ENCODE data around the gene MINDY3.

MINDY3 gene

DNA sequence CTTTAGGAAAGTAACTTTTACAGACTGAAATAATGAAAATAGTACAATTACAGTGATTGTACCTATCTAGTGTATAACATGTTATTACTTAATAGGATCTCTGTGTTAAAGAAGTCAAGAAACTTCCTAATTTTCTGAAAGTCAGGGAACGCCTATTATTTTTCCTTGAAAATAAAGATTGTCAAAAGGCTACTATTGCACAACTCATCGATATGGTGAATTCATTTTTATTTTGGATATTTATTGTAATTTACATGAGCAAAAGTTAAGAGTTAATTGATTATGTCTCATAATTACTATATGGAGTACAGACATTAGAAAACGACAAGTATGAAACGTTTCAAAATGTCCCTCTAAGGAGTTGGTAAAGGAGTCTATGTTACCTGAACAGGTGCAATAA, 12.8 kb downstream of the MINDY3 start:
- ATAC-seq = no peak
- TF ChIP-seq ARNTL (CRISPR knock-in tag; IDR thresholded peaks at IDR 0.05; ENCODE audit: borderline replicate concordance, low read depth) = no peak
- no peak for TF ChIP-seq PPARA (CRISPR knock-in tag; IDR thresholded peaks at IDR 0.05; ENCODE audit: borderline replicate concordance)
- TF ChIP-seq RARB (CRISPR knock-in tag; IDR thresholded peaks at IDR 0.05) = no peak
- TF ChIP-seq, protein P1, sequence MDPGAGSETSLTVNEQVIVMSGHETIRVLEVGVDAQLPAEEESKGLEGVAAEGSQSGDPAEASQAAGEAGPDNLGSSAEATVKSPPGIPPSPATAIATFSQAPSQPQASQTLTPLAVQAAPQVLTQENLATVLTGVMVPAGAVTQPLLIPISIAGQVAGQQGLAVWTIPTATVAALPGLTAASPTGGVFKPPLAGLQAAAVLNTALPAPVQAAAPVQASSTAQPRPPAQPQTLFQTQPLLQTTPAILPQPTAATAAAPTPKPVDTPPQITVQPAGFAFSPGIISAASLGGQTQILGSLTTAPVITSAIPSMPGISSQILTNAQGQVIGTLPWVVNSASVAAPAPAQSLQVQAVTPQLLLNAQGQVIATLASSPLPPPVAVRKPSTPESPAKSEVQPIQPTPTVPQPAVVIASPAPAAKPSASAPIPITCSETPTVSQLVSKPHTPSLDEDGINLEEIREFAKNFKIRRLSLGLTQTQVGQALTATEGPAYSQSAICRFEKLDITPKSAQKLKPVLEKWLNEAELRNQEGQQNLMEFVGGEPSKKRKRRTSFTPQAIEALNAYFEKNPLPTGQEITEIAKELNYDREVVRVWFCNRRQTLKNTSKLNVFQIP (CRISPR knock-in tag; IDR thresholded peaks at IDR 0.05; ENCODE audit: borderline replicate concordance, low read depth) = no peak
- no peak for TF ChIP-seq ZFP3 (CRISPR knock-in tag; IDR thresholded peaks at IDR 0.05)
- TF ChIP-seq, protein P2, sequence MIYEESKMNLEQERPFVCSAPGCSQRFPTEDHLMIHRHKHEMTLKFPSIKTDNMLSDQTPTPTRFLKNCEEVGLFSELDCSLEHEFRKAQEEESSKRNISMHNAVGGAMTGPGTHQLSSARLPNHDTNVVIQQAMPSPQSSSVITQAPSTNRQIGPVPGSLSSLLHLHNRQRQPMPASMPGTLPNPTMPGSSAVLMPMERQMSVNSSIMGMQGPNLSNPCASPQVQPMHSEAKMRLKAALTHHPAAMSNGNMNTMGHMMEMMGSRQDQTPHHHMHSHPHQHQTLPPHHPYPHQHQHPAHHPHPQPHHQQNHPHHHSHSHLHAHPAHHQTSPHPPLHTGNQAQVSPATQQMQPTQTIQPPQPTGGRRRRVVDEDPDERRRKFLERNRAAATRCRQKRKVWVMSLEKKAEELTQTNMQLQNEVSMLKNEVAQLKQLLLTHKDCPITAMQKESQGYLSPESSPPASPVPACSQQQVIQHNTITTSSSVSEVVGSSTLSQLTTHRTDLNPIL (CRISPR knock-in tag; IDR thresholded peaks at IDR 0.05; ENCODE audit: low read depth) = no peak
- TF ChIP-seq CSDC2 (CRISPR knock-in tag; IDR thresholded peaks at IDR 0.05) = no peak
- no peak for TF ChIP-seq ZNF70 (CRISPR knock-in tag; IDR thresholded peaks at IDR 0.05)
- TF ChIP-seq, protein P3, sequence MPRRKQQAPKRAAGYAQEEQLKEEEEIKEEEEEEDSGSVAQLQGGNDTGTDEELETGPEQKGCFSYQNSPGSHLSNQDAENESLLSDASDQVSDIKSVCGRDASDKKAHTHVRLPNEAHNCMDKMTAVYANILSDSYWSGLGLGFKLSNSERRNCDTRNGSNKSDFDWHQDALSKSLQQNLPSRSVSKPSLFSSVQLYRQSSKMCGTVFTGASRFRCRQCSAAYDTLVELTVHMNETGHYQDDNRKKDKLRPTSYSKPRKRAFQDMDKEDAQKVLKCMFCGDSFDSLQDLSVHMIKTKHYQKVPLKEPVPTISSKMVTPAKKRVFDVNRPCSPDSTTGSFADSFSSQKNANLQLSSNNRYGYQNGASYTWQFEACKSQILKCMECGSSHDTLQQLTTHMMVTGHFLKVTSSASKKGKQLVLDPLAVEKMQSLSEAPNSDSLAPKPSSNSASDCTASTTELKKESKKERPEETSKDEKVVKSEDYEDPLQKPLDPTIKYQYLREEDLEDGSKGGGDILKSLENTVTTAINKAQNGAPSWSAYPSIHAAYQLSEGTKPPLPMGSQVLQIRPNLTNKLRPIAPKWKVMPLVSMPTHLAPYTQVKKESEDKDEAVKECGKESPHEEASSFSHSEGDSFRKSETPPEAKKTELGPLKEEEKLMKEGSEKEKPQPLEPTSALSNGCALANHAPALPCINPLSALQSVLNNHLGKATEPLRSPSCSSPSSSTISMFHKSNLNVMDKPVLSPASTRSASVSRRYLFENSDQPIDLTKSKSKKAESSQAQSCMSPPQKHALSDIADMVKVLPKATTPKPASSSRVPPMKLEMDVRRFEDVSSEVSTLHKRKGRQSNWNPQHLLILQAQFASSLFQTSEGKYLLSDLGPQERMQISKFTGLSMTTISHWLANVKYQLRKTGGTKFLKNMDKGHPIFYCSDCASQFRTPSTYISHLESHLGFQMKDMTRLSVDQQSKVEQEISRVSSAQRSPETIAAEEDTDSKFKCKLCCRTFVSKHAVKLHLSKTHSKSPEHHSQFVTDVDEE (CRISPR knock-in tag; IDR thresholded peaks at IDR 0.05) = no peak
- TF ChIP-seq ZC3H10 (CRISPR knock-in tag; IDR thresholded peaks at IDR 0.05) = no peak
- no peak for TF ChIP-seq ISL1 (CRISPR knock-in tag; IDR thresholded peaks at IDR 0.05)
- TF ChIP-seq ESRRG (CRISPR knock-in tag; IDR thresholded peaks at IDR 0.05) = no peak
- TF ChIP-seq ZFP30 (CRISPR knock-in tag; IDR thresholded peaks at IDR 0.05) = no peak

DNA sequence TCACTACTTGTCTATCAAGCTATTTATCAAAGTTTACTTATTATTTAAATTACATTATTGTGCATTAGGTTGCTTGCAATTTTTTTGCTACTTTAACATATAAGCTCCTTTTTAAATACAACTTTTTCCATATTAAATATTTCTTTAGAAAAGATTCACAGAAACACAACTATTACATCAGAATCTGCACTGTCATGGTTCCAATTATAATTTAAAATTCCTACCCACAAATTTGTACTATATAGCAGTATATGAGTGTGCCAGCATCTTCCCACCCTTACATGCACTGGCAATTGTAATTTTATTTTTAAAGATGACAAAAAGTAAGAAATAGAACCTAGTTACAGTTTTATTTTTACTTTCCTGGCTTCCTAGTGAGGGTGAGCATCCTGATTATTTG, 15.8 kb downstream of the MINDY3 start:
- no peak for TF ChIP-seq CSDC2 (CRISPR knock-in tag; IDR thresholded peaks at IDR 0.05)
- TF ChIP-seq ZC3H10 (CRISPR knock-in tag; IDR thresholded peaks at IDR 0.05) = no peak
- no peak for TF ChIP-seq GLIS3 (CRISPR knock-in tag; IDR thresholded peaks at IDR 0.05)
- TF ChIP-seq, protein P3 (CRISPR knock-in tag; IDR thresholded peaks at IDR 0.05) = no peak
- TF ChIP-seq ESRRG (CRISPR knock-in tag; IDR thresholded peaks at IDR 0.05) = no peak
- ATAC-seq = no peak

DNA sequence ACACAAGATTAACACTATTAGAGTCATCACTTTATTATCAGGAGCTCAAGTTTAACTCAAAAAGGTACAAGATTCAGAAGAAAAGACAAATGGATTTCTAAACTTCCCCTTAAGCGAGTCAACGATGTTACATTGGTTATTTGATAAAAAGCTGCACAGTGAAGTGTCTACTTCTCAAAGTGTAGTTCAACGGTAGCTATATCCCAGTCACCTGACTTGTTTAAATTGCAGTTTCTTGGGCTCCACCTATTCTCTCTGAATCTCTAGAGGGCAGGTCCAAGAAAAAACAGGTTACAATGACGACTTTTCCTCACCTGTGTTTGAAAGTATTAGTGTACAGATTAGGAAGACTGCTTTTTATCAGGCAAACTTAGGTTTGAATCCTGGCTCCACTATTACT, 16.6 kb downstream of the MINDY3 start:
- no peak for TF ChIP-seq ZNF70 (CRISPR knock-in tag; IDR thresholded peaks at IDR 0.05)
- ATAC-seq = no peak

DNA sequence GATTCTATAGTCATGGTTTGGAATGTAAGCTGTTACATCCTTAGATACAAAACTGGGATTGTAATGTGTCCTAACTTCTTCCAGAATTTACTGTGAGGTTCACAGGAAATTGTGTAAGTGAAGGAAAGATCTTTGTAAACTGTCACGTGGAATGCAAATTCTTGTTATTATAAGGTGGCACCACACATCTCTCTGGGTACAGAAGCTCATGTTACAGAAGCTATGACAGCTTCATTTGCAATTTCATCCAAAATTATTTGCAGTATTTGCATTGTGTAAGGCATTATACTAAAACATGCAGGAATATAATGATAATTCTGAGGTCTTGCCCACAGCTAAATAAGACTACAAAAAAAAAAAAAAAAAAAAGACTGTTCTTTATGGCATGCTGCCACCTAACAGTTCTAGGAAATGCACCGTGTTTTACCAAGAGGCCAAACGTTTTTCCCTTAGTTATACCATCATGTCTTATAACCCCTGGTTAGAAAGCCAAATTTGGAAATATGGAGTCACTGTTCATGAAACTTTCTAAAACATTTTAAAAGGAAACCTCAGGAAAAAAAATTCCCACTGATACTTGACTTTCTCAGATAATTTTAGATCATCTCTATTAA, 17.6 kb downstream of the MINDY3 start:
- ATAC-seq = no peak
- TF ChIP-seq ZC3H10 (CRISPR knock-in tag; IDR thresholded peaks at IDR 0.05) = no peak
- TF ChIP-seq PPARA (CRISPR knock-in tag; IDR thresholded peaks at IDR 0.05; ENCODE audit: borderline replicate concordance) = no peak
- no peak for TF ChIP-seq TCF4 (CRISPR knock-in tag; IDR thresholded peaks at IDR 0.05; ENCODE audit: borderline replicate concordance)
- TF ChIP-seq, protein P1 (CRISPR knock-in tag; IDR thresholded peaks at IDR 0.05; ENCODE audit: borderline replicate concordance, low read depth) = no peak
- TF ChIP-seq, protein P3 (CRISPR knock-in tag; IDR thresholded peaks at IDR 0.05) = no peak
- TF ChIP-seq CSDC2 (CRISPR knock-in tag; IDR thresholded peaks at IDR 0.05) = no peak
- TF ChIP-seq, protein P4, sequence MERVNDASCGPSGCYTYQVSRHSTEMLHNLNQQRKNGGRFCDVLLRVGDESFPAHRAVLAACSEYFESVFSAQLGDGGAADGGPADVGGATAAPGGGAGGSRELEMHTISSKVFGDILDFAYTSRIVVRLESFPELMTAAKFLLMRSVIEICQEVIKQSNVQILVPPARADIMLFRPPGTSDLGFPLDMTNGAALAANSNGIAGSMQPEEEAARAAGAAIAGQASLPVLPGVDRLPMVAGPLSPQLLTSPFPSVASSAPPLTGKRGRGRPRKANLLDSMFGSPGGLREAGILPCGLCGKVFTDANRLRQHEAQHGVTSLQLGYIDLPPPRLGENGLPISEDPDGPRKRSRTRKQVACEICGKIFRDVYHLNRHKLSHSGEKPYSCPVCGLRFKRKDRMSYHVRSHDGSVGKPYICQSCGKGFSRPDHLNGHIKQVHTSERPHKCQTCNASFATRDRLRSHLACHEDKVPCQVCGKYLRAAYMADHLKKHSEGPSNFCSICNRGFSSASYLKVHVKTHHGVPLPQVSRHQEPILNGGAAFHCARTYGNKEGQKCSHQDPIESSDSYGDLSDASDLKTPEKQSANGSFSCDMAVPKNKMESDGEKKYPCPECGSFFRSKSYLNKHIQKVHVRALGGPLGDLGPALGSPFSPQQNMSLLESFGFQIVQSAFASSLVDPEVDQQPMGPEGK (CRISPR knock-in tag; IDR thresholded peaks at IDR 0.05; ENCODE audit: borderline replicate concordance) = no peak
- TF ChIP-seq ISL1 (CRISPR knock-in tag; IDR thresholded peaks at IDR 0.05) = no peak
- no peak for TF ChIP-seq ZFP3 (CRISPR knock-in tag; IDR thresholded peaks at IDR 0.05)
- no peak for TF ChIP-seq ZFP30 (CRISPR knock-in tag; IDR thresholded peaks at IDR 0.05)
- no peak for TF ChIP-seq RARB (CRISPR knock-in tag; IDR thresholded peaks at IDR 0.05)
- TF ChIP-seq, protein P2 (CRISPR knock-in tag; IDR thresholded peaks at IDR 0.05; ENCODE audit: low read depth) = no peak
- TF ChIP-seq GLIS3 (CRISPR knock-in tag; IDR thresholded peaks at IDR 0.05) = no peak

Data from SK-N-SH treated with all-trans-retinoic acid at 6 μM for 48 hours (cell line).